Mucosa of rectum (tissue), 2 donors: ENCODE data around the gene ALKBH1.
"Not testable (repeated sequence)": the region's sequence is repeated elsewhere in the genome, so short reads cannot be mapped to it uniquely, and the experiment has no call there.

Experiments used
- H3K27ac ChIP-seq, 2 donors: one replicate each; pipeline ENCODE4 v1.7.0; 2013; ENCODE audit warnings: inconsistent platforms in 2 of 2, low read depth in 2 of 2, low read length in 2 of 2
- H3K27me3 ChIP-seq, 2 donors: one replicate each; pipeline ENCODE4 v1.7.0; 2013; ENCODE audit warnings: low read length in 2 of 2; ENCODE audit not compliant: control insufficient read depth in 2 of 2, insufficient read depth in 2 of 2
- H3K36me3 ChIP-seq, 2 donors: one replicate each; pipeline ENCODE4 v1.7.0; 2013; ENCODE audit warnings: low read length in 2 of 2; ENCODE audit not compliant: control insufficient read depth in 2 of 2, insufficient read depth in 2 of 2
- H3K4me1 ChIP-seq, 2 donors: one replicate each; pipeline ENCODE4 v1.7.0; 2013; ENCODE audit warnings: low read length in 2 of 2, mild to moderate bottlenecking in 1 of 2; ENCODE audit not compliant: control insufficient read depth in 2 of 2, insufficient read depth in 2 of 2
- H3K4me3 ChIP-seq, 2 donors: one replicate each; pipeline ENCODE4 v1.7.0; 2013; ENCODE audit warnings: low read length in 2 of 2
- H3K9ac ChIP-seq, 2 donors: one replicate each; pipeline ENCODE4 v1.7.0; 2013; ENCODE audit warnings: low read length in 2 of 2, low read depth in 1 of 2, mild to moderate bottlenecking in 1 of 2
- H3K9me3 ChIP-seq, 2 donors: one replicate each; pipeline ENCODE4 v1.7.0; 2013; ENCODE audit warnings: low read length in 2 of 2; ENCODE audit not compliant: control insufficient read depth in 2 of 2
- donor health status: healthy.
- donor health status: Normal muscosa, but diverticular disease.

Gene ALKBH1

GRCh38 chr14:77635466-77635865 is 72.4 kb downstream of the ALKBH1 start:
- H3K27ac ChIP-seq, H3K4me1 ChIP-seq, H3K9ac ChIP-seq, H3K4me3 ChIP-seq, H3K27me3 ChIP-seq, H3K36me3 ChIP-seq, H3K9me3 ChIP-seq: not testable (repeated sequence)

GRCh38 chr14:77630111-77630510 is 77.7 kb downstream of the ALKBH1 start:
- H3K27me3 ChIP-seq, result no peaks in the 10 kb centered on the region

GRCh38 chr14:77625360-77625759 is 82.5 kb downstream of the ALKBH1 start:
- Histone ChIP-seq H3K27ac (no peak overlapping the region), H3K9ac (no peak overlapping the region), H3K4me1 (peaks cover 4 to 16% of the 10 kb centered on the region in 2 donors), H3K27me3 (no peaks in the 10 kb centered on the region), H3K4me3 (no peak overlapping the region), H3K9me3 (no peaks in the 10 kb centered on the region), H3K36me3 (no peaks in the 10 kb centered on the region)

More at GRCh38 chr14:77630111-77630510, 77.7 kb downstream of the ALKBH1 start:
- Histone ChIP-seq H3K4me1 (no peaks in the 10 kb centered on the region), H3K27ac (no peak overlapping the region), H3K36me3 (no peaks in the 10 kb centered on the region), H3K9ac (no peak overlapping the region), H3K9me3 (no peaks in the 10 kb centered on the region), H3K4me3 (no peak overlapping the region)

- Histone ChIP-seq H3K4me3 (no peak overlapping the region), H3K9ac (no peak overlapping the region), H3K4me1 (peaks cover 4 to 16% of the 10 kb centered on the region in 2 donors), H3K27me3 (no peaks in the 10 kb centered on the region), H3K9me3 (no peaks in the 10 kb centered on the region), H3K36me3 (no peaks in the 10 kb centered on the region), H3K27ac (peak overlapping the region; percentile 50 to 59)
Observed at GRCh38 chr14:77623201-77623600, 84.6 kb downstream of the ALKBH1 start.
